Ectodermal cell (in vitro differentiated cells): ENCODE measurements around the gene GNG14.
A peak's percentile ranks its signal among the peaks of the same experiment; 100 is the strongest.

Source experiments
- H3K27ac ChIP-seq: 2 replicates; pipeline ENCODE4 v1.7.0; 2013; ENCODE audit warnings: mild to moderate bottlenecking, low read depth, low read length; ENCODE audit not compliant: insufficient read depth, poor library complexity, severe bottlenecking
- H3K27me3 ChIP-seq: 2 replicates; pipeline ENCODE4 v1.7.0; 2013; ENCODE audit warnings: mild to moderate bottlenecking, low read length; ENCODE audit not compliant: insufficient read depth, control insufficient read depth, poor library complexity, severe bottlenecking
- H3K36me3 ChIP-seq: one replicate; pipeline ENCODE4 v1.7.0; 2013; ENCODE audit warnings: low read length; ENCODE audit not compliant: control insufficient read depth, insufficient read depth
- H3K4me1 ChIP-seq: one replicate; pipeline ENCODE4 v1.7.0; 2013; ENCODE audit warnings: low read length; ENCODE audit not compliant: control insufficient read depth, insufficient read depth
- H3K4me3 ChIP-seq: 2 replicates; pipeline ENCODE4 v1.7.0; 2013; ENCODE audit warnings: low read depth, low read length, control low read depth; ENCODE audit not compliant: insufficient read depth
- H3K9me3 ChIP-seq: 2 replicates; pipeline ENCODE4 v1.7.0; 2013; ENCODE audit warnings: mild to moderate bottlenecking, low read length, moderate library complexity; ENCODE audit not compliant: control insufficient read depth
- WGBS, 2 experiments: methylation state at CpG; one replicate each; pipeline ENCODE4 v1.1.7; 2013; ENCODE audit warnings: missing lambda C conversion rate in 2 of 2; 5-methylcytosine and 5-hydroxymethylcytosine counted together

Gene GNG14

GRCh38 chr19:12666265-12667048 is 21.3 kb upstream of the GNG14 start, which contains the start of the genes MAN2B1 and WDR83:
TSS of gene MAN2B1 (minus strand) at chr19:12666742. CDS start at chr19:12666701, 41 bp downstream.
TSS of gene WDR83 (plus strand) at chr19:12666807. CDS start at chr19:12669791, 2,984 bp downstream.
- Histone ChIP-seq H3K4me3 (peak within 1 kb of the TSS; percentile 68), H3K9me3 (no peaks in the 10 kb centered on the region), H3K27ac (no peak within 1 kb of the TSS), H3K27me3 (no peaks in the 10 kb centered on the region), H3K4me1 (peaks cover 19% of the 10 kb centered on the region), H3K36me3 (peaks cover 8% of the 10 kb centered on the region)
- 4 to 5% methylated on average over 46 of the region's 46 CpGs for WGBS, 2 experiments

- Histone ChIP-seq H3K9me3 (no peaks in the 10 kb centered on the region), H3K27me3 (no peaks in the 10 kb centered on the region), H3K27ac (no peak overlapping the region), H3K36me3 (peaks cover 7% of the 10 kb centered on the region), H3K4me3 (no peak overlapping the region), H3K4me1 (peaks cover 19% of the 10 kb centered on the region)
- WGBS, 2 experiments = 91 to 94% methylated on average over 4 of the region's 4 CpGs
These were observed 20.0 kb upstream of the GNG14 start for GRCh38 chr19:12667731-12668302.

GRCh38 chr19:12668346-12668745 is 19.5 kb upstream of the GNG14 start:
- Histone ChIP-seq H3K27ac (no peak overlapping the region), H3K4me1 (peaks cover 19% of the 10 kb centered on the region), H3K27me3 (no peaks in the 10 kb centered on the region), H3K36me3 (peaks cover 5% of the 10 kb centered on the region), H3K9me3 (no peaks in the 10 kb centered on the region), H3K4me3 (peak overlapping the region; percentile 97)
- 86 to 89% methylated on average over 8 of the region's 8 CpGs for WGBS, 2 experiments

- H3K36me3 ChIP-seq = no peaks in the 10 kb centered on the region
- 1 to 2% methylated on average over 24 of the region's 24 CpGs for WGBS, 2 experiments
- peak overlapping the region; percentile 36 for H3K27ac ChIP-seq
- H3K4me1 ChIP-seq = peaks cover 19% of the 10 kb centered on the region
- peak overlapping the region; percentile 97 for H3K4me3 ChIP-seq
- H3K27me3 ChIP-seq = no peaks in the 10 kb centered on the region
- no peaks in the 10 kb centered on the region for H3K9me3 ChIP-seq
These were observed 18.9 kb upstream of the GNG14 start for GRCh38 chr19:12668932-12669269.

- no peaks in the 10 kb centered on the region for H3K9me3 ChIP-seq
- peaks cover 2% of the 10 kb centered on the region for H3K36me3 ChIP-seq
- H3K27ac ChIP-seq = peak overlapping the region; percentile 72
- no peaks in the 10 kb centered on the region for H3K27me3 ChIP-seq
- H3K4me3 ChIP-seq = peak overlapping the region; percentile 97
- WGBS, 2 experiments = 1% methylated on average over 64 of the region's 64 CpGs
- H3K4me1 ChIP-seq = peaks cover 19% of the 10 kb centered on the region
These were observed 18.3 kb upstream of the GNG14 start for GRCh38 chr19:12669270-12670158.

- Histone ChIP-seq H3K9me3 (no peaks in the 10 kb centered on the region), H3K27ac (no peak overlapping the region), H3K36me3 (peaks cover 7% of the 10 kb centered on the region), H3K4me1 (peaks cover 19% of the 10 kb centered on the region), H3K27me3 (no peaks in the 10 kb centered on the region), H3K4me3 (peak overlapping the region; percentile 97)
- 57 to 61% methylated on average over 26 of the region's 26 CpGs for WGBS, 2 experiments
These were observed 17.5 kb upstream of the GNG14 start for GRCh38 chr19:12670159-12670928.

GRCh38 chr19:12672744-12673143 is 15.1 kb upstream of the GNG14 start:
- no peak overlapping the region for H3K4me3 ChIP-seq
- H3K36me3 ChIP-seq = peaks cover 29% of the 10 kb centered on the region
- WGBS, 2 experiments = 94 to 95% methylated on average over 10 of the region's 10 CpGs
- no peaks in the 10 kb centered on the region for H3K9me3 ChIP-seq
- no peak overlapping the region for H3K27ac ChIP-seq
- H3K4me1 ChIP-seq = peaks cover 12% of the 10 kb centered on the region
- H3K27me3 ChIP-seq = no peaks in the 10 kb centered on the region

GRCh38 chr19:12675399-12675798 is 12.4 kb upstream of the GNG14 start:
- peaks cover 2% of the 10 kb centered on the region for H3K4me1 ChIP-seq
- H3K27me3 ChIP-seq = no peaks in the 10 kb centered on the region
- no peak overlapping the region for H3K4me3 ChIP-seq
- no peaks in the 10 kb centered on the region for H3K9me3 ChIP-seq
- no peak overlapping the region for H3K27ac ChIP-seq
- 96 to 97% methylated on average over 10 of the region's 10 CpGs for WGBS, 2 experiments
- H3K36me3 ChIP-seq = peaks cover 44% of the 10 kb centered on the region

GRCh38 chr19:12675940-12676339 is 11.9 kb upstream of the GNG14 start:
- no peak overlapping the region for H3K27ac ChIP-seq
- H3K27me3 ChIP-seq = no peaks in the 10 kb centered on the region
- no peak overlapping the region for H3K4me3 ChIP-seq
- H3K9me3 ChIP-seq = no peaks in the 10 kb centered on the region
- 95 to 96% methylated on average over 15 of the region's 15 CpGs for WGBS, 2 experiments
- peaks cover 44% of the 10 kb centered on the region for H3K36me3 ChIP-seq
- no peaks in the 10 kb centered on the region for H3K4me1 ChIP-seq
